Neural cell (in vitro differentiated cells): ENCODE measurements around the gene FAM234A. TPM values are rescaled to one million over a fixed set of nuclear protein-coding genes. Genes with fewer than 3 reads are reported as not detected.

Experiments
- H2AFZ ChIP-seq: fragments of 200-600, 300-800 bp; sonication (generic), shearing (Covaris generic); 2 replicates; pipeline ENCODE4 v1.6.0; 2014; ENCODE audit warnings: low read depth, mild to moderate bottlenecking, antibody characterized with exemption, low read length, moderate library complexity
- H3F3A ChIP-seq: fragments of 200-600 bp; shearing (Covaris generic); 2 replicates; pipeline ENCODE4 v1.6.1; 2016; ENCODE audit warnings: mild to moderate bottlenecking, moderate library complexity, mixed read lengths, antibody characterized with exemption, low read length; ENCODE audit not compliant: insufficient read depth, poor library complexity, severe bottlenecking
- H3K27ac ChIP-seq: fragments of 200-600, 300-800 bp; sonication (generic), shearing (Covaris generic); 2 replicates; pipeline ENCODE4 v1.5.1; 2014; ENCODE audit warnings: mild to moderate bottlenecking, low read length, moderate library complexity
- H3K27me3 ChIP-seq: fragments of 300-800, 200-600 bp; sonication (generic), shearing (Covaris generic); 2 replicates; pipeline ENCODE4 v1.6.0; 2014; ENCODE audit warnings: mild to moderate bottlenecking, low read depth, low read length, moderate library complexity; ENCODE audit not compliant: insufficient read depth
- H3K36me3 ChIP-seq: fragments of 300-800, 200-600 bp; sonication (generic), shearing (Covaris generic); 2 replicates; pipeline ENCODE4 v1.5.1; 2014; ENCODE audit warnings: mild to moderate bottlenecking, antibody characterized with exemption, low read length, moderate library complexity; ENCODE audit not compliant: insufficient read depth
- H3K4me2 ChIP-seq: fragments of 300-800, 200-600 bp; sonication (generic), shearing (Covaris generic); 2 replicates; pipeline ENCODE4 v1.6.0; 2014; ENCODE audit warnings: mild to moderate bottlenecking, low read length
- H3K4me3 ChIP-seq: fragments of 300-800, 200-600 bp; sonication (generic), shearing (Covaris generic); 2 replicates; pipeline ENCODE4 v1.5.1; 2014; ENCODE audit warnings: mild to moderate bottlenecking, low read length, moderate library complexity
- H3K79me2 ChIP-seq: fragments of 200-600 bp; shearing (Covaris generic); replicated peaks from 2 replicates; pipeline ENCODE4 v1.6.0; 2014; ENCODE audit warnings: mild to moderate bottlenecking, low read length, moderate library complexity; ENCODE audit not compliant: insufficient read depth
- H3K9ac ChIP-seq: fragments of 300-800, 200-600 bp; sonication (generic), shearing (Covaris generic); 2 replicates; pipeline ENCODE4 v1.6.1; 2016; ENCODE audit warnings: mild to moderate bottlenecking, low read length, mixed read lengths
- H3K9me2 ChIP-seq: fragments of 200-600 bp; shearing (Covaris generic); 2 replicates; pipeline ENCODE4 v1.6.1; 2016; ENCODE audit warnings: mild to moderate bottlenecking, low read length, mixed read lengths; ENCODE audit not compliant: insufficient read depth
- H3K9me3 ChIP-seq: fragments of 200-600, 300-800 bp; sonication (generic), shearing (Covaris generic); 2 replicates; pipeline ENCODE4 v1.6.1; 2016; ENCODE audit warnings: mild to moderate bottlenecking, mixed run types, low read length, moderate library complexity, mixed read lengths
- H4K20me1 ChIP-seq: fragments of 200-600 bp; shearing (Covaris generic); 2 replicates; pipeline ENCODE4 v1.6.1; 2016; ENCODE audit warnings: mild to moderate bottlenecking, mixed run types; ENCODE audit not compliant: insufficient read depth
- CTCF ChIP-seq: fragments of 450-650 bp; IDR thresholded peaks from 2 replicates; pipeline ENCODE4 v1.5.1; 2014; ENCODE audit warnings: antibody characterized with exemption, mild to moderate bottlenecking, moderate library complexity; ENCODE audit not compliant: poor library complexity, severe bottlenecking
- EP300 ChIP-seq: fragments of 450-650 bp; conservative IDR thresholded peaks from 2 replicates; pipeline ENCODE4 v1.6.1; 2014; ENCODE audit warnings: antibody characterized with exemption, mild to moderate bottlenecking, moderate library complexity; ENCODE audit not compliant: poor library complexity, severe bottlenecking
- EZH2 ChIP-seq: fragments of 200-600, 300-800 bp; shearing (Covaris generic), sonication (generic); IDR thresholded peaks from 2 replicates; pipeline ENCODE4 v1.6.1; 2014; ENCODE audit warnings: antibody characterized with exemption, low read length, borderline replicate concordance, mild to moderate bottlenecking; ENCODE audit not compliant: insufficient read depth, poor library complexity, severe bottlenecking
- MXI1 ChIP-seq: fragments of 450-650 bp; conservative IDR thresholded peaks from 2 replicates; pipeline ENCODE4 v1.6.1; 2014; ENCODE audit warnings: antibody characterized with exemption, mild to moderate bottlenecking; ENCODE audit not compliant: poor library complexity, severe bottlenecking
- POLR2AphosphoS5 ChIP-seq: IDR thresholded peaks from 2 replicates; pipeline ENCODE4 v1.6.1; 2012
- RAD21 ChIP-seq: fragments of 450-650 bp; conservative IDR thresholded peaks from 2 replicates; pipeline ENCODE4 v1.6.1; 2014; ENCODE audit warnings: antibody characterized with exemption, mild to moderate bottlenecking, moderate library complexity
- REST ChIP-seq: IDR thresholded peaks from 2 replicates; pipeline ENCODE4 v1.6.1; 2012; ENCODE audit warnings: borderline replicate concordance
- SMC3 ChIP-seq: fragments of 450-650 bp; conservative IDR thresholded peaks from 2 replicates; pipeline ENCODE4 v1.6.1; 2014; ENCODE audit warnings: antibody characterized with exemption, mild to moderate bottlenecking, moderate library complexity; ENCODE audit not compliant: poor library complexity
- TAF1 ChIP-seq: IDR thresholded peaks from 2 replicates; pipeline ENCODE4 v1.6.1; 2012; ENCODE audit warnings: low read depth
- polyA plus RNA-seq: library from polyadenylated mRNA; depleted of rRNA; stranded (reverse); fragments of >200 nt; gene quantifications from 2 replicates; pipeline ENCODE4 v1.2.3, GENCODE V29; 2014

FAM234A gene
- polyA plus RNA-seq, 1 donor from 2014 or later, result 29.9 TPM

- Histone ChIP-seq H3K4me3 (peak overlapping the region; percentile 60), H3K27me3 (peaks cover 21% of the 10 kb centered on the region), H3K79me2 (no peaks in the 10 kb centered on the region), H3F3A (no peaks in the 10 kb centered on the region), H3K9me3 (no peaks in the 10 kb centered on the region), H2AFZ (no peak overlapping the region), H3K9me2 (no peaks in the 10 kb centered on the region), H3K27ac (no peak overlapping the region), H3K9ac (no peak overlapping the region), H4K20me1 (no peaks in the 10 kb centered on the region), H3K36me3 (no peaks in the 10 kb centered on the region), H3K4me2 (no peak overlapping the region)
- TF ChIP-seq POLR2AphosphoS5 (peak; percentile 23), MXI1 (no peak)
These were observed 40.5 kb downstream of the FAM234A start for GRCh38 chr16:275041-275641.

- Histone ChIP-seq H3K36me3 (no peaks in the 10 kb centered on the region), H2AFZ (no peak within 1 kb of the TSS), H3K9me3 (no peaks in the 10 kb centered on the region), H3K27me3 (peaks cover 23% of the 10 kb centered on the region), H4K20me1 (no peaks in the 10 kb centered on the region), H3K9ac (no peak within 1 kb of the TSS), H3K4me3 (peak within 1 kb of the TSS; percentile 60), H3K79me2 (no peaks in the 10 kb centered on the region), H3F3A (no peaks in the 10 kb centered on the region), H3K4me2 (no peak within 1 kb of the TSS), H3K27ac (no peak within 1 kb of the TSS), H3K9me2 (no peaks in the 10 kb centered on the region)
- TF ChIP-seq TAF1 (no peak), CTCF (no peak), REST (no peak), MXI1 (no peak), POLR2AphosphoS5 (no peak), SMC3 (no peak), EP300 (no peak), RAD21 (no peak), EZH2 (no peak)
These were observed 41.2 kb downstream of the FAM234A start, which contains the start of gene RGS11 for GRCh38 chr16:275786-276232. Gene RGS11 (minus strand): TSS chr16:275944. CDS start chr16:275911, 33 bp downstream.
